ENCODE results near the gene PTPN23. TPM values are rescaled to one million over a fixed set of nuclear protein-coding genes. Genes with fewer than 3 reads are reported as not detected.

The PTPN23 gene
- total and polyA plus RNA-seq, 10 donors, result 5.0 to 195 (median 39.9) TPM

GRCh38 chr3:47440131-47440530, 59.3 kb downstream of the PTPN23 start:
- Histone ChIP-seq H3K36me3 (peaks cover 0 to 74% (median 40%) of the 10 kb centered on the region in 6 donors), H3K4me1 (peaks cover 3 to 26% (median 14%) of the 10 kb centered on the region in 6 donors), H3K27ac (no peak overlapping the region), H3K4me3 (no peak overlapping the region), H3K9me3 (no peaks in the 10 kb centered on the region), H3K27me3 (replicated peaks in 1 of 7) (no peaks in the 10 kb centered on the region)
- no peak for DNase-seq
- no peak for TF ChIP-seq CTCF (IDR thresholded peaks at IDR 0.05 in 8 of 11, conservative IDR thresholded peaks at IDR 0.05 in 3 of 11)
- no peak for TF ChIP-seq POLR2A (IDR thresholded peaks at IDR 0.05)
- TF ChIP-seq POLR2AphosphoS5 (IDR thresholded peaks at IDR 0.05), result no peak
- intact Hi-C loops (cut with DNase I; ENCODE audit: low total_unique reads), result no loop called here

GRCh38 chr3:47441796-47442551, 61.2 kb downstream of the PTPN23 start:
- no peak overlapping the region for H3K4me3 ChIP-seq
- peaks cover 0 to 60% (median 39%) of the 10 kb centered on the region in 6 donors for H3K36me3 ChIP-seq
- WGBS, 5 donors, result 62 to 87% (median 79%) methylated on average over 4 of the region's 4 CpGs
- TF ChIP-seq POLR2AphosphoS5 (IDR thresholded peaks at IDR 0.05) (peak in 1 of 3 donors; percentile 18), POLR2A (IDR thresholded peaks at IDR 0.05) (no peak), CTCF (IDR thresholded peaks at IDR 0.05 in 8 of 11, conservative IDR thresholded peaks at IDR 0.05 in 3 of 11) (no peak)
- H3K27ac ChIP-seq, result peak overlapping the region in 6 of 8 donors; percentile 7 to 69 (median 54)
- DNase-seq, result no peak
- intact Hi-C loops (cut with DNase I; ENCODE audit: low total_unique reads), result no loop called here
- H3K27me3 ChIP-seq (replicated peaks in 1 of 7), result no peaks in the 10 kb centered on the region
- H3K9me3 ChIP-seq, result no peaks in the 10 kb centered on the region
- H3K4me1 ChIP-seq, result peaks cover 3 to 26% (median 14%) of the 10 kb centered on the region in 6 donors

GRCh38 chr3:47443611-47443995, 62.8 kb downstream of the PTPN23 start:
- no peak overlapping the region for H3K4me3 ChIP-seq
- no peaks in the 10 kb centered on the region for H3K27me3 ChIP-seq (replicated peaks in 1 of 7)

More at GRCh38 chr3:47443611-47443995, 62.8 kb downstream of the PTPN23 start:
- DNase-seq, result no peak
- Histone ChIP-seq H3K36me3 (peaks cover 0 to 43% (median 32%) of the 10 kb centered on the region in 6 donors), H3K9me3 (no peaks in the 10 kb centered on the region), H3K27ac (peak overlapping the region in 6 of 8 donors; percentile 22 to 69 (median 45)), H3K4me1 (peaks cover 3 to 26% (median 14%) of the 10 kb centered on the region in 6 donors)
- WGBS, 5 donors, result 73 to 90% (median 84%) methylated on average over 5 of the region's 5 CpGs
- TF ChIP-seq CTCF (IDR thresholded peaks at IDR 0.05 in 8 of 11, conservative IDR thresholded peaks at IDR 0.05 in 3 of 11) (no peak), POLR2A (IDR thresholded peaks at IDR 0.05) (no peak), POLR2AphosphoS5 (IDR thresholded peaks at IDR 0.05) (no peak)
- intact Hi-C loops (cut with DNase I; ENCODE audit: low total_unique reads), result no loop called here

Data from spleen (tissue), 11 donors.